Activated naive CD4-positive, alpha-beta T cell (primary cell): ENCODE data around the gene NOC4L.

Source experiments
- DNase-seq, 4 experiments: peaks; one replicate each; lab custom pipeline; 2025; lab: John Stamatoyannopoulos, UW

NOC4L gene

DNA sequence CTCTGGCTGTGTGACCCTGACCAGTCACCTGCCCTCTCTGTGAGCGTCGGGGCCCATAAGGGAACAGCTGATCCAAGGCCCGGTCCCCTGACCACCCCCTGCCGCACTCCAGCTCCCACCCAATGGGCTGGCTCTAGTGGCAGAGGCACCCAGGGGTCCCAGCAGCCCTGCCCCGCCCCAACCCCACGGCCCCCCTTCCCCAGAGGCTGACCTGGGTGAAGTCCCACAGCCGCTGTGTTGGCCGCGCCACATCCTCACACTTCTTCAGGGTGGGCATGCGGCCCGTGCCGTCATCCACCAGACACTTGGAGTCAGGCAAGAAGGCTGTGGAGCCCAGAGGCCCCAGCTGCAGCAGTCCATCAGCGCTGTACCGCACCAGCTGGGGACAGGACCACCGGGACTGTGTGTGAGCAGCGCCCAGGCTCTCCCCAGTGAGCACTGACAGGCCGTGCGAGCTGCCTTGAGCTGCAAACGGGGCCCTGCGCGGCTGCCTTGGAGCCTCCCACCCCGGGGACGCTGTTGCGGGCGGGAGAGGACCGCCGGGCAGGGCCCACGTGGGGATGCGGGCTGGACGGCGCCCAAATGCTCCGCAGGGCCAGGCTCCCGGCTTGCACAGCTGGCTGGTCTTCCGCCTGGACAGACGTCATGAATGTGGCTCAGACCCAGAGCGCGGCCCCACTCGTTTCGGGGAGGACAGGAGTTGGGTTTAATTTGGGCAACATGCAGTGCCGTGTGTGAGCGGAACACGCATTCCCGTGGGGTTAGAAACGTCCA is 53.5 kb downstream of the NOC4L start:
- DNase-seq: no peak

DNA sequence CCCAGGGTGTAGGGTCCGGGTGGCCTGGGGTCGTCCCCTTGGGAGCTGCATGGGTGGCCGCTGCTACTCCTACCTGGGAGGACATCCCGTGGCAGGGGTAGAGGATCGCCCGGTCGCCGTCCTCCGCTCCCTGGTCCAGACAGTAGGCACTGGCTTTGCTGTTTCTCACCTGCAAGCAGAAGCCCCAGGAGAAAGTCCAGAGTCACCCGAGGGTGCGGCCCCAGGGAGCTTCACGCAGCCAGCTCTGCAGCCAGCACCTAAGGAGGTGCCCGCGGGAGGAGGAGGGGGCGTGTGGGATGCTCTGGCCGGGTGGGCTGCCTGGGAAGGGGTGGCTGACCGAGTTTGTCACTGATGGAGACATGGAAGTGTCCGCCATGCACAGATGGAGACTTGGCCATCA is 54.8 kb downstream of the NOC4L start:
- no peak for DNase-seq

DNA sequence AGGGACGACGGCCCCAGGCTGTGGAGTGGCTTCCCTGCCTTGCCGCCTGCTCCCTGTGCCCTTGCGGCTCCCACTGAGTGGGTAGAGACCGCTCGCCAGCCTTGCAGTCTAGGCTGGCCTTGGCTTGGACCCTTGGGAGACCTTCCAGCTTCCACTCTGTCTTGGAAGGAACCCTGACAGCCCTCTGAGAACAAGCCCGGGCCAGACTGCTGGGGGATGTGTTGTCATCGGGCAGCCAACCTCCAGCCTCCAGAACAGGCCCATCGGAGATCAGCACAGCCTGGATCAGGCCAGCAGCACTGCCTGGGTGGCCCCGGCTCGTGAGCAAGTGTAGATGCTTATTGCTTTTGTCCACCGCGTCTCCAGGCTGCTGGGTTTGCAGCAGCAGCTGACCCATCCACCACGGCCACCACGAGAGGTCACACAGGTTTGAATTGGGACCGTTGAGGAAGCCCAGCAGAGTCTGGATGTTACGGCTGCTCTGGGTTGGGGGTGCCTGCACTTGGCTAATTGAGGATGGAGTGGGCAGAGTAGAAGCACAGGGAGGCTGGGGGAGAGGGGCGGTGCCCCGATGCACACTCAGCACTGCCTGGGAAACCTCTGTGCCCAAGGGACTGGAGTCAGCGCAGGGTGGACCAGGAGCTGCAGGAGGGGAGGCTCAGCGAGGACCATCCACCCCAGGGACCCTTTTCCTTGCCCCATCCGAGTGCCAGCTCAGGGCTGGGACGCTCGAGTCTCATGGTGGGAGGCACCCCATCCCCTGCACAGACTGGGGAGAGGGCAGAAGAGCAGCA is 55.5 kb downstream of the NOC4L start:
- DNase-seq: no peak

DNA sequence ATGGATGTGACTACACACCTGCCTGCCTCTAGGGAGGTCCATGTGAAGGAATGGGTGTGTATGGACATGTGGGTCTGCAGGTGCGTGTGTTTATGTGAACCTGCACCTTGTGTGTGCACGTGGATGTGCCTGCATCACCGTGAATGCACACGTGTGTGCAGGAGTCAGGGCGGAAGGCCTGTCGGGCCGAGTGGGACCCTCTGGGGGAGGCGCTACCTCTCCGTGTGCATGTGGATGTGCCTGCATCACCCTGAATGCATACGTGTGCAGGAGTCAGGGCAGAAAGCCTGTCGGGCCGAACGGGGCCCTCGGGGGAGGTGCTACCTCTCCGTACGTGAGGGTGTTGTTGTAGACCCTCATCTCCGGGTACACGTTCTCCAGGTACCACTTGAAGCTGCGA is 56.5 kb downstream of the NOC4L start:
- DNase-seq: no peak

DNA sequence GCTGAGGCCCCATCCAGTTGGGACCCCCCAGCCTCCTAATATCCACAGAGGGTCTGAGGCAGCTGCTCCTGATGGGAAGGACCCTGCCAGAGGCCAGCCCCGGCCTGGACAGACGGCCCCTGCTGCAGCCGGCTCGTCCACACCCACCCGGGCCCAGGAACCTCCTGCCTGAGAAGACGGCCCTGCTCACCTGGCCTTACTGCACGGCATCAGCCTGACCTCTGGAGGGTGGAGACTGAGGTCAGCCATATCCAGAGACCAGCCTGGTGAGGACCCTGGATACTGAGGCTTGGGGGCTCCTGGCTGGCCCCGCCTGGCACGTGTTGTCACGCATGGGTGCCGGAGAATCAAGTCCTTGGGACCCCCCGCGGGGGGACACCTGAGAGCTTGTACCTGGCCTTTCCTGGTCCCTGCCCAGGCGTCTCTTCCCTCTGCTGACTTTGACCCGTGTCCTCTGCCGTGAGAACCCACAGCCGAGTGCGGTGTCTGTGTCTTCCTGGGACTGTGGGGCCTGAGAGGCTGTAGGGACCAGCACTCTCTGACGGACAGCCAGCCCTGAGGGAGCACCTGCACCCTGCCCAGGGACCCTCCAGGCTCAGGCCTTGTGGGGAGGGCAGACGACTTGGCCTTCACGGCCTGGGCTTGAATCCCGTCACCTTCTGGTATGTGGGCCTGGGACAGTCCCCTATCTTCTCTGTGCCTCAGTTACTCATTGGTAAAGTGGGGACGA is 57.3 kb downstream of the NOC4L start:
- no peak for DNase-seq
